ENCODE data around the gene PRKAB1. TPM values are rescaled to one million over a fixed set of nuclear protein-coding genes. Genes with fewer than 3 reads are reported as not detected.

Gene PRKAB1
- total RNA-seq, 1 donor from 2014 or later: 28.5 TPM

DNA sequence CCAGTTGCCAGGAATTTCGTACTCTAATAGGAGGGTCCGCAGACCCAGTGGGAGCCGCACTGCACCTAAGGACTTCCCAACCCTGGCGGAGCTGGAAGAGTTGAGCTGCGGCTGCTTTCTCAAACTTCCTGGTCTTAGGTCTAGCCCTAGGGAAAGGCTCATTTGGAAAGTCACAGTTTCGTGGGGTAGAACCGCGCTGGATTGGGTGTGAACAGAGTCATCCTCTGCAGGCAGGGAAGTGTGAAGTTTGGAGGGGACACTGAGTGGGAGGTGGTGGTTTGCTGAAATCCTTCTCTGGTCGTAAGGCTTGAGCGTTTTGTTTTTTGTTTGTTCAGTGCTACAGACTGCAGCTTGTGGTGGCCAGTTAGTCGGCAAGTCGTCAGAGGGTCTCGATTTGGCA is 18.8 kb downstream of the PRKAB1 start:
- H3K27me3 Mint-ChIP-seq (ENCODE audit: unreplicated experiment): peaks cover 3% of the 10 kb centered on the region
- no peak overlapping the region for H3K4me3 Mint-ChIP-seq (ENCODE audit: unreplicated experiment)
- H3K9me3 Mint-ChIP-seq (ENCODE audit: unreplicated experiment): no peaks in the 10 kb centered on the region
- H3K36me3 Mint-ChIP-seq (ENCODE audit: low read depth, unreplicated experiment): peaks cover 8% of the 10 kb centered on the region
- no peak for DNase-seq (ENCODE audit: low spot score)
- TF ChIP-seq, protein P1, sequence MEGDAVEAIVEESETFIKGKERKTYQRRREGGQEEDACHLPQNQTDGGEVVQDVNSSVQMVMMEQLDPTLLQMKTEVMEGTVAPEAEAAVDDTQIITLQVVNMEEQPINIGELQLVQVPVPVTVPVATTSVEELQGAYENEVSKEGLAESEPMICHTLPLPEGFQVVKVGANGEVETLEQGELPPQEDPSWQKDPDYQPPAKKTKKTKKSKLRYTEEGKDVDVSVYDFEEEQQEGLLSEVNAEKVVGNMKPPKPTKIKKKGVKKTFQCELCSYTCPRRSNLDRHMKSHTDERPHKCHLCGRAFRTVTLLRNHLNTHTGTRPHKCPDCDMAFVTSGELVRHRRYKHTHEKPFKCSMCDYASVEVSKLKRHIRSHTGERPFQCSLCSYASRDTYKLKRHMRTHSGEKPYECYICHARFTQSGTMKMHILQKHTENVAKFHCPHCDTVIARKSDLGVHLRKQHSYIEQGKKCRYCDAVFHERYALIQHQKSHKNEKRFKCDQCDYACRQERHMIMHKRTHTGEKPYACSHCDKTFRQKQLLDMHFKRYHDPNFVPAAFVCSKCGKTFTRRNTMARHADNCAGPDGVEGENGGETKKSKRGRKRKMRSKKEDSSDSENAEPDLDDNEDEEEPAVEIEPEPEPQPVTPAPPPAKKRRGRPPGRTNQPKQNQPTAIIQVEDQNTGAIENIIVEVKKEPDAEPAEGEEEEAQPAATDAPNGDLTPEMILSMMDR (IDR thresholded peaks at IDR 0.05; ENCODE audit: unreplicated experiment): no peak
- H3K4me1 Mint-ChIP-seq (ENCODE audit: unreplicated experiment): peaks cover 7% of the 10 kb centered on the region
- no peak overlapping the region for H3K27ac Mint-ChIP-seq (ENCODE audit: unreplicated experiment)

DNA sequence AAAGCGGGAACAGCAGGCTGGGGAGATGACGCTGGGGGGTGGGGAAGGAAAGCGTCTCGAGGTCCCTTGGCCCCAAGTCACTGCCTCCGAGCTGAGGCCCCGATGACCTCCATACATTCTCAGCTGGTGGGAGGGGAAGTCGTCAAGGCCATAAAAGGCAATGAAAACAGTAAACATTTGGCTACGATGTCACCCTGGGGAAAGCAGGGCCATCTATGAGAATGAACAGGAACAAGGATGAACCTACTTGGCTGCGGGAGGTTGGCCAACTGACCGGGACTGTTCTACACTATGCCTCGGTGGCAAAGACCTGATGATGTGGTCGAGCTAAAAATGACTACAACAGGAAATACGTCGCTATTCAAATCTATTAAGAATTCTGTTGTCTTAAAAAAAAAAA is 19.5 kb downstream of the PRKAB1 start:
- no peak for DNase-seq (ENCODE audit: low spot score)
- H3K27ac Mint-ChIP-seq (ENCODE audit: unreplicated experiment): no peak overlapping the region

DNA sequence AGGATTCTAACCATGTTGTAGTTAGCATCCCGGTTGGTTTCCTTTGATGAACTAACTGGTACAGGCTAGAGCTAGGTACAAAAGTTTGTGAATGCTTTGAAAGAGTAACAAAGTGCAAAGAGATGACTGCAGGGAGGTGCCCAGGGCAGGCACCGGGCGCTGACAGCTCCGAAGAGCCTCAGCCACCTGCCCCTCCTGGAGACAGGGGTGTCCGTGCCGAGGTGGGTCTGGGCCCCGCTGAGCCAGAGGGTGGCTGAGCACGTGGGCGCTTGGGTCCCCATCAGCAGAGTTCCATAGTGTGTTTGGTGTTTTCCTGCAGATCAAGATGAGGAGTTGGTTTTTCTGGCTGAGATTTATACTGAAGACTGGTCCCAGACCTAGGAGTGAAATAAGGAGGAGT is 19.9 kb downstream of the PRKAB1 start:
- no peak for DNase-seq (ENCODE audit: low spot score)
- no peak overlapping the region for H3K27ac Mint-ChIP-seq (ENCODE audit: unreplicated experiment)
- H3K27me3 Mint-ChIP-seq (ENCODE audit: unreplicated experiment): peaks cover 3% of the 10 kb centered on the region
- TF ChIP-seq, protein P1 (IDR thresholded peaks at IDR 0.05; ENCODE audit: unreplicated experiment): no peak
- H3K36me3 Mint-ChIP-seq (ENCODE audit: low read depth, unreplicated experiment): peaks cover 8% of the 10 kb centered on the region
- peaks cover 7% of the 10 kb centered on the region for H3K4me1 Mint-ChIP-seq (ENCODE audit: unreplicated experiment)
- H3K9me3 Mint-ChIP-seq (ENCODE audit: unreplicated experiment): no peaks in the 10 kb centered on the region
- no peak overlapping the region for H3K4me3 Mint-ChIP-seq (ENCODE audit: unreplicated experiment)

More for the DNA sequence above, 19.5 kb downstream of the PRKAB1 start:
- Mint-ChIP-seq H3K4me3 (ENCODE audit: unreplicated experiment) (no peak overlapping the region), H3K9me3 (ENCODE audit: unreplicated experiment) (no peaks in the 10 kb centered on the region), H3K4me1 (ENCODE audit: unreplicated experiment) (peaks cover 7% of the 10 kb centered on the region), H3K36me3 (ENCODE audit: low read depth, unreplicated experiment) (peaks cover 8% of the 10 kb centered on the region), H3K27me3 (ENCODE audit: unreplicated experiment) (peaks cover 3% of the 10 kb centered on the region)
- TF ChIP-seq, protein P1 (IDR thresholded peaks at IDR 0.05; ENCODE audit: unreplicated experiment): no peak

DNA sequence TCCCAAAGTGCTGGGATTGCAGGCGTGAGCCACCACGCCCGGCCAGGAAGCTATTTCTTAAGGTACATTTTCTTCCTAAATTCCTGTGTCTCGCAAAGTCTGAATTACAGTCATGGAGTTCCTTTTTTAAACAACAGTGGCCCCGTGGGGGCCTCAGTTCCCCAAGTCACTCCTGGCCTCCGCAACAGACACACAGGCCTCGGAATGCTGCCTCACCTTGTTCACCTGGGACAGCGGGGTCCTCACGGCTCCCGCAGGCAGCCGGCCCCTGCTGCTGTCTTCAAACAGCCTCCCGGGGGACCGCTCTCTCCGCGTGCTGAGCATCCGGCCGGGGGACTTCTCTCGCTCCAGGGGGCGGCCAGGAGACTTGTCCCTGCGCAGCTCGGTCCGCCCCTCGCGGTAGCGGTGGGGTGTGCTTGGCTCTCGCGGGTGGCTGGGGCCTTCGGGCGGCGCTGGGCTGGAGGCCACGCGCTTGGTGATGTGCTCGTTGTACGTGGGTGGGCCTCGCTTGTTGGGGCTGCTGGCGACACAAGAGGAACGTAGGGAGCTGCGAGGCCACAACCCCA is 22.1 kb downstream of the PRKAB1 start:
- no peak for DNase-seq (ENCODE audit: low spot score)
- Mint-ChIP-seq H3K9me3 (ENCODE audit: unreplicated experiment) (no peaks in the 10 kb centered on the region), H3K36me3 (ENCODE audit: low read depth, unreplicated experiment) (no peaks in the 10 kb centered on the region), H3K27me3 (ENCODE audit: unreplicated experiment) (peaks cover 3% of the 10 kb centered on the region), H3K4me1 (ENCODE audit: unreplicated experiment) (peaks cover 7% of the 10 kb centered on the region), H3K4me3 (ENCODE audit: unreplicated experiment) (no peak overlapping the region), H3K27ac (ENCODE audit: unreplicated experiment) (no peak overlapping the region)
- TF ChIP-seq, protein P1 (IDR thresholded peaks at IDR 0.05; ENCODE audit: unreplicated experiment): no peak

DNA sequence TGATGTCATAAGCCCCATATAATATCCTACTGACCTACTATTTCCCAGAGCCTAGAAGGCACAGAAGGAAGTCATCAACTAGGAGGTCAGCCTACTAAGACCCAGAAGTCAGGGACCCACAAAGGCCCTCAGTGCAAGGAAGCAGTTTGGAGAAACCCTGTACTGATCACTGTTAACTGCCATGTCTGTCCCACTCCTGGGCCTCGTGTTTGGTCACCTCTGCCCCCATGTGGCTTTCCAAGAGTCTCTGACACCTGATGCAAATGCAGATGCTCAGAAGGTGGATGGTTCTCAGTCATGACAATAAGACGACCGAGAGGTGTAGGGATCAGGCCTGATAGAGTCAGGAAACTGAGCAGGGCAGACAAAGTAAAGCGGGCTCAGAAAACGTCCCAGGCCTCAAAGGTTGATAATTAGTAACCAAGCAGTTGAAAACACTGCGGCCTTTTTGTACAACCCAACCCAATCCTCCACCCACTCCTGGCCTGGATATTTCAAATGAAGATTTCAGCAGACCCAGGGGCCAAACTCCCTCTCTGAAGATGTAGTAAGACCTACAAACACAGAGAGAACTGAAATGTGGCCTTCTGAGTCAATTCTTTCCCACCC is 23.4 kb downstream of the PRKAB1 start:
- H3K27me3 Mint-ChIP-seq (ENCODE audit: unreplicated experiment): peaks cover 3% of the 10 kb centered on the region
- DNase-seq (ENCODE audit: low spot score): no peak
- H3K36me3 Mint-ChIP-seq (ENCODE audit: low read depth, unreplicated experiment): no peaks in the 10 kb centered on the region
- H3K9me3 Mint-ChIP-seq (ENCODE audit: unreplicated experiment): no peaks in the 10 kb centered on the region
- H3K27ac Mint-ChIP-seq (ENCODE audit: unreplicated experiment): no peak overlapping the region
- TF ChIP-seq, protein P1 (IDR thresholded peaks at IDR 0.05; ENCODE audit: unreplicated experiment): no peak
- H3K4me3 Mint-ChIP-seq (ENCODE audit: unreplicated experiment): no peak overlapping the region
- peaks cover 7% of the 10 kb centered on the region for H3K4me1 Mint-ChIP-seq (ENCODE audit: unreplicated experiment)

Data from endothelial cell (in vitro differentiated cells).